Vagina (tissue), 2 donors: Measurements from ENCODE around the gene MYBPHL. TPM values are rescaled to one million over a fixed set of nuclear protein-coding genes. Genes with fewer than 3 reads are reported as not detected.

Experiments used
- DNase-seq, 2 donors: peaks; one replicate each; pipeline ENCODE4 v3.0.0-alpha.2; 2017; ENCODE audit errors: extremely low spot score in 2 of 2
- H3K27ac ChIP-seq: fragments of 200-600 bp; sonication (generic); one replicate; pipeline ENCODE4 v1.5.1; 2019
- H3K27me3 ChIP-seq: fragments of 200-600 bp; sonication (generic); one replicate; pipeline ENCODE4 v1.5.1; 2019
- H3K36me3 ChIP-seq, 2 donors: fragments of 200-600 bp; sonication (generic); one replicate each; pipeline ENCODE4 v1.5.1; 2017 to 2019
- H3K4me1 ChIP-seq: fragments of 200-600 bp; sonication (generic); one replicate; pipeline ENCODE4 v1.5.1; 2019
- H3K4me3 ChIP-seq, 2 donors: fragments of 200-600 bp; sonication (generic); 1 replicate in 1 of 2; 2 replicates in 1 of 2; pipeline ENCODE4 v1.5.1; 2016 to 2019
- H3K9me3 ChIP-seq: fragments of 200-600 bp; sonication (generic); one replicate; pipeline ENCODE4 v1.5.1; 2019
- POLR2A ChIP-seq, 2 donors: fragments of 450-650 bp; IDR thresholded peaks; one replicate each; pipeline ENCODE4 v1.6.1; 2017; ENCODE audit warnings: antibody characterized with exemption in 2 of 2, mild to moderate bottlenecking in 2 of 2, moderate library complexity in 2 of 2
- POLR2AphosphoS5 ChIP-seq, 2 donors: sonication (generic); formaldehyde crosslinking; IDR thresholded peaks; one replicate each; pipeline ENCODE4 v1.9.0; 2017; ENCODE audit warnings: antibody characterized with exemption in 2 of 2, mild to moderate bottlenecking in 2 of 2, low read depth in 1 of 2; ENCODE audit not compliant: insufficient read depth in 1 of 2
- intact Hi-C: fragments of 100-400 bp; cut with DNase I; formaldehyde crosslinking; loops from one replicate; pipeline ENCODE4 v1.15.1; 2023
- total RNA-seq: library from RNA; depleted of rRNA; stranded (reverse); fragments of >200 nt; gene quantifications from one replicate; pipeline ENCODE4 v1.2.3, GENCODE V29; 2016
- TF ChIP-seq, protein P1 (sequence below), 3 experiments: fragments of 450-650 bp in 2 of 3; fragments of 200-600 bp in 1 of 3; sonication (generic) in 1 of 3; IDR thresholded peaks; one replicate each; pipeline ENCODE4 v1.5.1; 2017 to 2019; ENCODE audit warnings: antibody characterized with exemption in 3 of 3, mild to moderate bottlenecking in 2 of 3, moderate library complexity in 2 of 3

MYBPHL gene
- total RNA-seq, 1 donor from 2014 or later = not detected

DNA sequence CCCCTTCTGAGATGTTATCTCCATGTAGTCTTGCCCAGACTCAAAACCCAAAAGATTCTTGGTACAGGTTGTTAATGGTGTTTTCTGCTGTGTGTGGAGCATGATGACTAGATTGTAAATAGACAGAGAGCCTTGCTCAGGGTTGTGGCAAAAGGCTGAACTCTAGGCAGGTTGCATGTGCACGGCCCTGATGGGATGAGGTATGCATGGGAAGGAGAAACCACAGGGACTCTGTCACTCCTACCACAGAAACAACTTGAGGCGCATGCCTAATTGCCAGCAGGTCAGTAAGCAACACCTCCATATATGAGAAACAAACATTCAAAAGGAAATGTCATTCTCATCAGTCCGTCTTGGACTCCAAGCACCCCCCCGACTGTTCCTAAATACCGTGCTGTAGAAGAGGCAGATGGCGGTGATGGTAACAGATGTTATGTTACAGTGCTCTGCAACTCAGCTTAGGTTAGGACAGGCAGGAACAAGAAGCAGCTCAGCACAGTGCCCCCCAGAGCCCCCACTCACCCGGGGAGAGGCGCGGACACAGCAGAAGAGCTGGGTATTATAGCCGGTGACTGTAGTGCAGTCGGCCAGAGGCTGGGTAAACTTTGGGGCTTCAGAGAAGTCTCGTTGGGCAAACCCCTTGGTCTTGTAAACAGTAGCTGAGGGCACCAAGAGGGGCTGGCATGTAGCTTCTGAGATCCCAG is 10.9 kb downstream of the MYBPHL start:
- TF ChIP-seq POLR2AphosphoS5 (IDR thresholded peaks at IDR 0.05; ENCODE audit: insufficient read depth in 1 of 2, low read depth in 1 of 2) (no peak), POLR2A (IDR thresholded peaks at IDR 0.05) (no peak)
- TF ChIP-seq, protein P1, sequence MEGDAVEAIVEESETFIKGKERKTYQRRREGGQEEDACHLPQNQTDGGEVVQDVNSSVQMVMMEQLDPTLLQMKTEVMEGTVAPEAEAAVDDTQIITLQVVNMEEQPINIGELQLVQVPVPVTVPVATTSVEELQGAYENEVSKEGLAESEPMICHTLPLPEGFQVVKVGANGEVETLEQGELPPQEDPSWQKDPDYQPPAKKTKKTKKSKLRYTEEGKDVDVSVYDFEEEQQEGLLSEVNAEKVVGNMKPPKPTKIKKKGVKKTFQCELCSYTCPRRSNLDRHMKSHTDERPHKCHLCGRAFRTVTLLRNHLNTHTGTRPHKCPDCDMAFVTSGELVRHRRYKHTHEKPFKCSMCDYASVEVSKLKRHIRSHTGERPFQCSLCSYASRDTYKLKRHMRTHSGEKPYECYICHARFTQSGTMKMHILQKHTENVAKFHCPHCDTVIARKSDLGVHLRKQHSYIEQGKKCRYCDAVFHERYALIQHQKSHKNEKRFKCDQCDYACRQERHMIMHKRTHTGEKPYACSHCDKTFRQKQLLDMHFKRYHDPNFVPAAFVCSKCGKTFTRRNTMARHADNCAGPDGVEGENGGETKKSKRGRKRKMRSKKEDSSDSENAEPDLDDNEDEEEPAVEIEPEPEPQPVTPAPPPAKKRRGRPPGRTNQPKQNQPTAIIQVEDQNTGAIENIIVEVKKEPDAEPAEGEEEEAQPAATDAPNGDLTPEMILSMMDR (IDR thresholded peaks at IDR 0.05) = no peak
- intact Hi-C loops = no loop called here

DNA sequence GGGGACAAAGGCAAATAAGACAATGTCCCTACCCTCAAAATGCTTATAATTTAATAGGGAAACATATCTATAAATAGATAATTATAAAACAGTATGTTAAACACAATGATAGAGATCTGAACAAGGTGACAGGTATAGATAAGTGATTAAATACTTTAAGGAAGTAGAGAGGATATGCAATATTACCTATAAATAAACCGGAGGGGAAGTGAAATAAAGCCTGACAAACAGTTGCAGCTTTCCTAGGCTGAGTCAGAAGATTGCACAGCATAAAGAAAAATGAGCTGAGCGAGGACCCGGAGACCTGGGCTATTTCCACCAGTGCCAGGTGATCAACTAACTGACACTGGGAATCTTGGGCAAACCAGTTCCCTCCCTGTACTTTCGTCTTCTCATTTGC is 12.3 kb downstream of the MYBPHL start:
- TF ChIP-seq POLR2A (IDR thresholded peaks at IDR 0.05) (no peak), POLR2AphosphoS5 (IDR thresholded peaks at IDR 0.05; ENCODE audit: insufficient read depth in 1 of 2, low read depth in 1 of 2) (no peak)
- TF ChIP-seq, protein P1 (IDR thresholded peaks at IDR 0.05) = no peak
- H3K36me3 ChIP-seq = no peaks in the 10 kb centered on the region
- H3K27ac ChIP-seq = no peak overlapping the region
- H3K4me1 ChIP-seq = peaks cover 10% of the 10 kb centered on the region
- intact Hi-C loops = no loop called here
- no peaks in the 10 kb centered on the region for H3K9me3 ChIP-seq
- no peak for DNase-seq
- H3K4me3 ChIP-seq = no peak overlapping the region
- H3K27me3 ChIP-seq = no peaks in the 10 kb centered on the region

More for the DNA sequence above, 10.9 kb downstream of the MYBPHL start:
- Histone ChIP-seq H3K4me3 (no peak overlapping the region), H3K36me3 (no peaks in the 10 kb centered on the region), H3K27ac (no peak overlapping the region), H3K9me3 (no peaks in the 10 kb centered on the region), H3K4me1 (peaks cover 14% of the 10 kb centered on the region), H3K27me3 (no peaks in the 10 kb centered on the region)
- DNase-seq = no peak

DNA sequence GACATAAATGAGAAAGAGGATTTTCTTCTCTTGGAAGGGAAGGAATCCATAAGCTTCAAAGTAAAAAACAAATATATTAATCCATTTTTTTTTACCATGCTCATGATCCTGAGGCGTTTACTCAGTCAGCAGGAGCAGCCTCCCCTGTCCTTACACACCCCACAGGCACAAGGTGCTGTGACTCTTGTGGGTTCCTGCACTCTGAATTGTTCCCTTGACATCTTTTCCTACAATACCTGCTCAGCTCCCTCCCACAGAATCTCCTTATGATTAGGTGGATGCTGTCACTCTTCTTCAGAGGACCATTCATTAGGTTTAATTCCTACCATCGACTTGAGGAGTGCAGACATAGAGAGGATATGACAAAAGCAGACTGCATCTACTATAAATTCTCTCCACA is 13.8 kb downstream of the MYBPHL start:
- H3K4me1 ChIP-seq = no peaks in the 10 kb centered on the region
- H3K4me3 ChIP-seq = no peak overlapping the region
- H3K27me3 ChIP-seq = no peaks in the 10 kb centered on the region
- TF ChIP-seq POLR2A (IDR thresholded peaks at IDR 0.05) = no peak
- no peak for TF ChIP-seq POLR2AphosphoS5 (IDR thresholded peaks at IDR 0.05; ENCODE audit: insufficient read depth in 1 of 2, low read depth in 1 of 2)
- TF ChIP-seq, protein P1 (IDR thresholded peaks at IDR 0.05) = no peak
- DNase-seq = no peak
- no peaks in the 10 kb centered on the region for H3K36me3 ChIP-seq
- intact Hi-C loops = no loop called here
- H3K27ac ChIP-seq = no peak overlapping the region
- H3K9me3 ChIP-seq = no peaks in the 10 kb centered on the region

DNA sequence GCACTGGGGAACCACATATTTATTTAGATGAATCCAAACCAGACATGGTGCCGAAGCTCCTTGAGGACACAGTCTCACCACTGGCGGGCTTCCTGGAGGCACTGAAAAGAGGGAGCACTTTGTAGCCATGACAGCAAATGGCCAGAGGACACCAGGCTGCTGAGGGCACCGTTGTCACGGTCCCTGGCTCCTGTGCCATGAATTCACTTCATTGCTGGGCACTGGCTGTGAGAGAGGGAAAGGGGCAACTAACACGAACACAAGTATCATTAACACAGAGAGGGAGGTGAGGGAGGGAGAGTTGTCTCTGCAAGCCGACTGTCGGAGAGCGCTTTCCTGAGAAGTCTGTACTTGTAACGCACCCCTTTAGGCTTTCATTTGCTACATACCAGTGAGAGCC is 14.4 kb downstream of the MYBPHL start:
- no peak overlapping the region for H3K27ac ChIP-seq
- intact Hi-C loops = no loop called here
- no peaks in the 10 kb centered on the region for H3K9me3 ChIP-seq
- H3K4me1 ChIP-seq = no peaks in the 10 kb centered on the region
- H3K36me3 ChIP-seq = no peaks in the 10 kb centered on the region
- H3K4me3 ChIP-seq = no peak overlapping the region
- DNase-seq = no peak
- TF ChIP-seq, protein P1 (IDR thresholded peaks at IDR 0.05) = no peak
- TF ChIP-seq POLR2AphosphoS5 (IDR thresholded peaks at IDR 0.05; ENCODE audit: insufficient read depth in 1 of 2, low read depth in 1 of 2) = no peak
- no peak for TF ChIP-seq POLR2A (IDR thresholded peaks at IDR 0.05)
- no peaks in the 10 kb centered on the region for H3K27me3 ChIP-seq

DNA sequence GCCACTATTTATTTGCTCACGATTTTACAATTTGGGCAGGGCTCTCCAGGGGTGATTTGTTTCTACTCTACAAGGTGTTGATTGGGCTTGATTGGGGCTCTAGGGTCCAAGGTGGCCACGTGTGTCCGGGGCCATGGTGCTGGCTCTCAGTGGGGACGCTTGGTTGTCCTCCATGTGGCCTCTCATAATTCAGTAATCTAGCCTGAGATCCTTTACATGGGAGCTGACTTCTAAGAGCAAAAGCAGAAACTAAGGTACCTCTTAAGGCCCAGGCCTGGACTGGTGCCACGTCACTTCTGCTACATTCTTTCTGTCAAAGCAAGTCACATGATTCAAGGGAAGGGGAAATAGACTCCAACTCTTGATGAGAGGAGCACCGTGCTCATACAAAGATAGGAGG is 15.8 kb downstream of the MYBPHL start:
- no peak overlapping the region for H3K27ac ChIP-seq
- no peak for DNase-seq
- H3K4me1 ChIP-seq = no peaks in the 10 kb centered on the region
- intact Hi-C loops = no loop called here
- H3K4me3 ChIP-seq = no peak overlapping the region
- H3K27me3 ChIP-seq = no peaks in the 10 kb centered on the region
- TF ChIP-seq POLR2AphosphoS5 (IDR thresholded peaks at IDR 0.05; ENCODE audit: insufficient read depth in 1 of 2, low read depth in 1 of 2) = no peak
- TF ChIP-seq, protein P1 (IDR thresholded peaks at IDR 0.05) = no peak
- H3K9me3 ChIP-seq = no peaks in the 10 kb centered on the region
- H3K36me3 ChIP-seq = no peaks in the 10 kb centered on the region
